ENCODE results near the gene SLC25A45.

The SLC25A45 gene

GRCh38 chr11:65420979-65421793 is 38.7 kb upstream of the SLC25A45 start:
- H3K9me2 ChIP-seq (replicated peaks; ENCODE audit: low read depth, low read length) = no peaks in the 10 kb centered on the region
- no peaks in the 10 kb centered on the region; the same call in 1 of the 2 replicates for H3K36me3 ChIP-seq (ENCODE audit: insufficient read depth, low read length)
- H3K79me2 ChIP-seq (ENCODE audit: insufficient read depth, low read length) = peaks cover 77% of the 10 kb centered on the region
- no peak overlapping the region for H2AFZ ChIP-seq (ENCODE audit: low read length)
- H3K9me3 ChIP-seq (ENCODE audit: insufficient read depth, low read depth, low read length) = no peaks in the 10 kb centered on the region
- no peaks in the 10 kb centered on the region for H3K27me3 ChIP-seq (ENCODE audit: insufficient read depth, low read length, poor library complexity, severe bottlenecking)
- H3K4me2 ChIP-seq (ENCODE audit: low read depth, low read length, poor library complexity, severe bottlenecking) = peak overlapping the region; percentile 99
- peaks cover 70% of the 10 kb centered on the region for H3K4me1 ChIP-seq (ENCODE audit: insufficient read depth, low read length, poor library complexity, severe bottlenecking)
- H4K20me1 ChIP-seq (ENCODE audit: insufficient read depth, low read length, poor library complexity, severe bottlenecking) = peaks cover 32% of the 10 kb centered on the region
- TF ChIP-seq EZH2phosphoT487 (IDR thresholded peaks at IDR 0.05; ENCODE audit: borderline replicate concordance) (no peak), CTCF (conservative IDR thresholded peaks at IDR 0.05; ENCODE audit: low read length) (no peak)
- peak overlapping the region; percentile 100 for H3K9ac ChIP-seq (ENCODE audit: low read depth, low read length, poor library complexity, severe bottlenecking)
- H3F3A ChIP-seq (ENCODE audit: low read depth) = peaks cover 8% of the 10 kb centered on the region
- peak overlapping the region; percentile 94 for H3K4me3 ChIP-seq (ENCODE audit: low read length, poor library complexity, severe bottlenecking)

DNA sequence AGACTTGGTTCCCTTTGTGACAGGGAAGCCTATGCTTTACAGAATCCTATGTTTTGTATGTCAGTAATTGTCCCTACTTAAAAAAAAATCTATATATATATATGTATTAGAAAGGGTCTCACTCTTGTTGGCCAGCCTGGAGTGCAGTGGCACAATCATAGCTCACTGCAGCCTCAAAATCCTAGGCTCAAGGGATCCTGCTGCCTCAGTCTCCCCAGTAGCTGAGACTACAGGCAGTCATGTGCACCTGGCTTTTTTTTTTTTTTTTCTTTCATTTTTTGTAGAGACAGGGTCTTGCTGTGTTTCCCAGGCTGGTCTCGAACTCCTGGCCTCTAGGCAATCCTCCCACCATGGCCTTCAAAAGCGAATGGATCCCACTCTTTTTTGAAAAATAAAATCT is 38.1 kb upstream of the SLC25A45 start:
- Histone ChIP-seq H3K27me3 (ENCODE audit: insufficient read depth, low read length, poor library complexity, severe bottlenecking) (no peaks in the 10 kb centered on the region), H2AFZ (ENCODE audit: low read length) (no peak overlapping the region), H3K4me2 (ENCODE audit: low read depth, low read length, poor library complexity, severe bottlenecking) (peak overlapping the region; percentile 99), H3K4me3 (ENCODE audit: low read length, poor library complexity, severe bottlenecking) (peak overlapping the region; percentile 94), H3F3A (ENCODE audit: low read depth) (peaks cover 5% of the 10 kb centered on the region), H4K20me1 (ENCODE audit: insufficient read depth, low read length, poor library complexity, severe bottlenecking) (peaks cover 25% of the 10 kb centered on the region), H3K4me1 (ENCODE audit: insufficient read depth, low read length, poor library complexity, severe bottlenecking) (peaks cover 67% of the 10 kb centered on the region), H3K9me3 (ENCODE audit: insufficient read depth, low read depth, low read length) (no peaks in the 10 kb centered on the region), H3K9me2 (replicated peaks; ENCODE audit: low read depth, low read length) (no peaks in the 10 kb centered on the region), H3K79me2 (ENCODE audit: insufficient read depth, low read length) (peaks cover 70% of the 10 kb centered on the region), H3K9ac (ENCODE audit: low read depth, low read length, poor library complexity, severe bottlenecking) (peak overlapping the region; percentile 100), H3K36me3 (ENCODE audit: insufficient read depth, low read length) (no peaks in the 10 kb centered on the region; the same call in 1 of the 2 replicates)
- TF ChIP-seq EZH2phosphoT487 (IDR thresholded peaks at IDR 0.05; ENCODE audit: borderline replicate concordance) (no peak), CTCF (conservative IDR thresholded peaks at IDR 0.05; ENCODE audit: low read length) (no peak)

DNA sequence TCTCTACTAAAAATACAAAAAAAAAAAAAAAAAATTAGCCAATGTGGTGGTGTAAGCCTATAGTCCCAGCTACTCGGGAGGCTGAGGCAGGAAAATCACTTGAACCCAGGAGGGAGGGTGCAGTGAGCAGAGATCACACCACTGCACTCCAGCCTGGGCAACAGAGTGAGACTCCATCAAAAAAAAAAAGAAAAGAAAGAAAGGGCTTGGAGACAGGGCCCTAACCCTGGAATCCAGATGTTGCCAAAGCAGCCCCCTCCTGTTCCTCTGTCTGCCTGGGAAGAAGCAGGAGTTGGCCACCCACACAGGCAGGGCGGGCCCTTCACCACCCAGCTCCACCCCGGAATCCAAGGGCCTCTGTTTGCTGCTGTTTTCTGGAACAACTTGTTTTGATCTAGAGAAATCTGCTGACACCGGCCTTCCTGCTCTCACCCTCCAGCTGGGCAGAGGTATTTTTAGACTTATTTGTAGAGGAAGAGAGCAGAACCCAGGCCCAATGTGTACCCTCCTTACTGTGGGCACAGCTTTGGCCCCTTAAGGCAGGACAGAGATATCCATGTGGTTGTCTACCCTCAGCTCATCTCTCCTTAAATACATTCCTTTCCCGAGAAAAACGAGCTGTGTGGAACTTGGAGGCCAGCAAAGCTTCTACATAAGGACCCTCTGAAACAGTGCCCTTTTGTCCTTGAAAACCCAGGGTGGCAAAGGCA is 37.5 kb upstream of the SLC25A45 start:
- no peaks in the 10 kb centered on the region for H3K27me3 ChIP-seq (ENCODE audit: insufficient read depth, low read length, poor library complexity, severe bottlenecking)
- H4K20me1 ChIP-seq (ENCODE audit: insufficient read depth, low read length, poor library complexity, severe bottlenecking) = peaks cover 19% of the 10 kb centered on the region
- no peaks in the 10 kb centered on the region for H3K9me3 ChIP-seq (ENCODE audit: insufficient read depth, low read depth, low read length)
- peaks cover 64% of the 10 kb centered on the region for H3K79me2 ChIP-seq (ENCODE audit: insufficient read depth, low read length)
- peak overlapping the region; percentile 100 for H3K9ac ChIP-seq (ENCODE audit: low read depth, low read length, poor library complexity, severe bottlenecking)
- TF ChIP-seq CTCF (conservative IDR thresholded peaks at IDR 0.05; ENCODE audit: low read length) (no peak), EZH2phosphoT487 (IDR thresholded peaks at IDR 0.05; ENCODE audit: borderline replicate concordance) (no peak)
- peak overlapping the region; percentile 94 for H3K4me3 ChIP-seq (ENCODE audit: low read length, poor library complexity, severe bottlenecking)
- peaks cover 63% of the 10 kb centered on the region for H3K4me1 ChIP-seq (ENCODE audit: insufficient read depth, low read length, poor library complexity, severe bottlenecking)
- no peaks in the 10 kb centered on the region for H3K9me2 ChIP-seq (replicated peaks; ENCODE audit: low read depth, low read length)
- H2AFZ ChIP-seq (ENCODE audit: low read length) = no peak overlapping the region
- H3K36me3 ChIP-seq (ENCODE audit: insufficient read depth, low read length) = no peaks in the 10 kb centered on the region
- peak overlapping the region; percentile 99 for H3K4me2 ChIP-seq (ENCODE audit: low read depth, low read length, poor library complexity, severe bottlenecking)
- peaks cover 4% of the 10 kb centered on the region for H3F3A ChIP-seq (ENCODE audit: low read depth)
